Breast epithelium (tissue), 4 donors: ENCODE data around the gene PTTG1IP. TPM values are rescaled to one million over a fixed set of nuclear protein-coding genes. Genes with fewer than 3 reads are reported as not detected.
"Not testable (repeated sequence)": the region's sequence is repeated elsewhere in the genome, so short reads cannot be mapped to it uniquely, and the experiment has no call there.

ENCODE experiments used
- DNase-seq, 2 donors: peaks; one replicate each; pipeline ENCODE4 v3.0.0-alpha.2; 2019; ENCODE audit warnings: low spot score in 2 of 2
- H3K27ac ChIP-seq, 2 donors: fragments of 200-600 bp; sonication (generic) in 1 of 2; one replicate each; pipeline ENCODE4 v1.5.1; 2016 to 2019; ENCODE audit warnings: mild to moderate bottlenecking in 1 of 2
- H3K27me3 ChIP-seq, 2 donors: fragments of 200-600 bp; sonication (generic) in 1 of 2; one replicate each; pipeline versions ENCODE4 v1.5.1 to v1.6.0; 2017 to 2019; ENCODE audit warnings: control low read depth in 1 of 2, mild to moderate bottlenecking in 1 of 2
- H3K36me3 ChIP-seq: fragments of 200-600 bp; one replicate; pipeline ENCODE4 v1.5.1; 2019
- H3K4me1 ChIP-seq, 2 donors: fragments of 200-600 bp; sonication (generic); one replicate each; pipeline ENCODE4 v1.5.1; 2016 to 2019; ENCODE audit warnings: control low read depth in 1 of 2
- H3K4me3 ChIP-seq, 3 donors: fragments of 200-600 bp; sonication (generic); 1 replicate in 2 of 3; 2 replicates in 1 of 3; pipeline ENCODE4 v1.5.1; 2016 to 2019; ENCODE audit warnings: mild to moderate bottlenecking in 3 of 3, moderate library complexity in 2 of 3
- H3K9me3 ChIP-seq, 2 donors: fragments of 200-600 bp; sonication (generic) in 1 of 2; one replicate each; pipeline ENCODE4 v1.5.1; 2016 to 2019; ENCODE audit warnings: control low read depth in 1 of 2
- POLR2A ChIP-seq: fragments of 450-650 bp; IDR thresholded peaks from one replicate; pipeline ENCODE4 v1.6.1; 2016; ENCODE audit warnings: antibody characterized with exemption, mild to moderate bottlenecking, moderate library complexity
- POLR2AphosphoS5 ChIP-seq, 3 donors: sonication (generic); formaldehyde crosslinking; IDR thresholded peaks; one replicate each; pipeline ENCODE4 v1.6.1; 2017; ENCODE audit warnings: antibody characterized with exemption in 3 of 3
- intact Hi-C: fragments of 100-400 bp; cut with DNase I; formaldehyde crosslinking; loops from one replicate; pipeline ENCODE4 v1.15.1; 2023; ENCODE audit warnings: low total_unique reads
- total RNA-seq, 3 donors: library from RNA; depleted of rRNA; stranded (reverse); fragments of >200 nt; gene quantifications; one replicate each; pipeline ENCODE4 v1.1.0, GENCODE V29; 2016
- TF ChIP-seq, protein P1 (sequence below), 3 donors: fragments of 450-650 bp; IDR thresholded peaks; one replicate each; pipeline ENCODE4 v1.5.1; 2016 to 2017; ENCODE audit warnings: antibody characterized with exemption in 3 of 3, mild to moderate bottlenecking in 3 of 3, moderate library complexity in 3 of 3

PTTG1IP gene
- total RNA-seq, 3 donors from 2014 or later = 187 to 351 (median 272) TPM

DNA sequence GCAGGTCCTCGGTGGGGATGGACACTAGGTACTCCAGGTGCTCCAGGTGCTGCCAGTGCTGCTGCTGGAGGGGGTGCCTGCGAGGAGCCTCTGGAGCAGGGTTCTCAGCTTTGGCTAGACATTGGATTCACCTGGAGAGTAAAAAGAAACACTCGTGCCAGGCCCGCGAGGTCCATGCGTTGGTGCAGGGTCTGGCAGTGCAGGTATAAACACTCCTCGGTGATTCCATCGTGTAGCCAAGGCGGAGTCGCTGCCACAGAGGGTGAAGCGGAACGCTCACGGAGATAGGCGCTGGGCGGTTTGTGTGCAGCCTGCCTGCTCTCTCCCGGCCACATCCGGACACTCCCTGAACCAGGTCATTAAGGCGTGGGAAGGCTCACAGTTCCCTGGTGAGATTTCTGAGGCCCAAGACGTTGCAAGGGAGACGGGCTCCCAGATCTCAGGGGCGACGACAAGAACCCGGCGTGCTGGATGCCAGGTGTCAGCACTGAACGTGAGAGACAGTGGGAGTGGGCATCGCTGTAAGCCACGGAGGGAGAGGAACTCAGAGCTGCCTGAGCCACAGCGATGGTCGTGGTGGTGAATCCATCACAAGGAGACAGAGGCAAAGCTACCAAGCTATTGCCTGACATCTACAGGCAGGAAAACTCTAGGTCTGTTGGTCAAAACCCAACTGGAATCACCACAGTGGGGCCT lies 38.4 kb downstream of the PTTG1IP start:
- no peaks in the 10 kb centered on the region for H3K9me3 ChIP-seq
- no peaks in the 10 kb centered on the region for H3K36me3 ChIP-seq
- H3K4me3 ChIP-seq = no peak overlapping the region
- peak in 1 of 2 donors; percentile 46 for DNase-seq
- H3K27me3 ChIP-seq = no peaks in the 10 kb centered on the region
- no peak for TF ChIP-seq POLR2AphosphoS5 (IDR thresholded peaks at IDR 0.05)
- no peak for TF ChIP-seq POLR2A
- TF ChIP-seq, protein P1, sequence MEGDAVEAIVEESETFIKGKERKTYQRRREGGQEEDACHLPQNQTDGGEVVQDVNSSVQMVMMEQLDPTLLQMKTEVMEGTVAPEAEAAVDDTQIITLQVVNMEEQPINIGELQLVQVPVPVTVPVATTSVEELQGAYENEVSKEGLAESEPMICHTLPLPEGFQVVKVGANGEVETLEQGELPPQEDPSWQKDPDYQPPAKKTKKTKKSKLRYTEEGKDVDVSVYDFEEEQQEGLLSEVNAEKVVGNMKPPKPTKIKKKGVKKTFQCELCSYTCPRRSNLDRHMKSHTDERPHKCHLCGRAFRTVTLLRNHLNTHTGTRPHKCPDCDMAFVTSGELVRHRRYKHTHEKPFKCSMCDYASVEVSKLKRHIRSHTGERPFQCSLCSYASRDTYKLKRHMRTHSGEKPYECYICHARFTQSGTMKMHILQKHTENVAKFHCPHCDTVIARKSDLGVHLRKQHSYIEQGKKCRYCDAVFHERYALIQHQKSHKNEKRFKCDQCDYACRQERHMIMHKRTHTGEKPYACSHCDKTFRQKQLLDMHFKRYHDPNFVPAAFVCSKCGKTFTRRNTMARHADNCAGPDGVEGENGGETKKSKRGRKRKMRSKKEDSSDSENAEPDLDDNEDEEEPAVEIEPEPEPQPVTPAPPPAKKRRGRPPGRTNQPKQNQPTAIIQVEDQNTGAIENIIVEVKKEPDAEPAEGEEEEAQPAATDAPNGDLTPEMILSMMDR (IDR thresholded peaks at IDR 0.05) = no peak
- no peak overlapping the region for H3K27ac ChIP-seq
- no peaks in the 10 kb centered on the region for H3K4me1 ChIP-seq
- intact Hi-C loops = no loop called here

DNA sequence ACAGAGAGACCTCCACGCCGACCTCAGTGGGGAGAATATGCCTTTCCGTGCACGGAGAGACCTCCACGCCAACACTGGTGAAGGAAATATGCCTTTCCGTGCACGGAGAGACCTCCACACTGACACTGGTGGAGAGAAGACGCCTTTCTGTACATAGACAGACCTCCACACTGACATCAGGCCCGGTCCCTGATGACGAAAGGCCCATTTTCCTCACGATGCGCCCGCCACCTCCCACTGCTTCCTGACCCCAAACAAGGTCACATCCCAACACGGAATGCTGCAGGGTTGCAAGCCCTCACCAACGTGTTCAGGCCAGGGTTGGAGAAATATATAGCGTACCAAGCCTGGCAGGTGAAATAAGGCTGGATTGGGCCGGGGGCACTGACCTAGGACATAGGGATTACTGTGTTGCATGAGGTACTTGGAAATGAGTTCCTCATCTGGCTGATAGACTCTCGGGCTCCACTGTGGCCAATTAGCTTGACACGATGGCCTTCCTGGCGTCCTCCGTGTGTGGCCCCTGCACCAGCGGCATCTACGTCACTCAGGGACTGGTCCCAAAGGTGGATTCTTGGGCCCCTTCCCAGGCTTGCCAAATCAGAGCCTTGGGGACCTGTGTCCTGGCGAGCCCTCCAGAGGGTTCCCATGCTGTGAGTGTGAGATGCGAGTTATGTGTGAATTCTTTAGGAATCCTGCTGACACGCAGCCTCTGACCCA lies 39.1 kb downstream of the PTTG1IP start:
- Histone ChIP-seq H3K9me3 (no peaks in the 10 kb centered on the region), H3K27ac (no peak overlapping the region), H3K27me3 (no peaks in the 10 kb centered on the region), H3K4me3 (no peak overlapping the region), H3K36me3 (no peaks in the 10 kb centered on the region), H3K4me1 (no peaks in the 10 kb centered on the region)
- intact Hi-C loops = no loop called here
- TF ChIP-seq POLR2A (no peak), POLR2AphosphoS5 (IDR thresholded peaks at IDR 0.05) (no peak)
- TF ChIP-seq, protein P1 (IDR thresholded peaks at IDR 0.05) = no peak
- DNase-seq = peak in 1 of 2 donors; percentile 41

DNA sequence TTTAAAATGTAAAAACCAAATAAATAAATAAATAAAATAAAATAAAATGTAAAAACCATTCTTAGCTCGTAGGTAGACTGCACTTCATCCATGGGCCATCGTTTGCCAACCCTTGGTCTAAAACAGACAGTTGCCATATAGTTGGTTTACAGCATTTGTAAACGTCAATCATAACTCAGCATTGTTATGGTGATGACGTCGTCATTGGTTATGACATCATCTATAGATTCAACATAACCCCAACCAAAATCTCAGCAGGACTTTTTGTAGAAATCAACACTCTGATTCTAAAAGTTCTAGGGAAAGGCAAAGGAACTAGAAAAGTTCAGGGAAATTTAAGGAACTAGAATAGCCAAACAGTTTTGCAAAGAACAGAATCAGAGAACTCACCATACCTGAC lies 39.8 kb downstream of the PTTG1IP start:
- H3K27ac ChIP-seq = no peak overlapping the region
- no peak overlapping the region for H3K4me3 ChIP-seq
- H3K36me3 ChIP-seq = no peaks in the 10 kb centered on the region
- no peaks in the 10 kb centered on the region for H3K27me3 ChIP-seq
- TF ChIP-seq POLR2A (no peak), POLR2AphosphoS5 (IDR thresholded peaks at IDR 0.05) (no peak)
- TF ChIP-seq, protein P1 (IDR thresholded peaks at IDR 0.05) = no peak
- H3K4me1 ChIP-seq = no peaks in the 10 kb centered on the region
- H3K9me3 ChIP-seq = peaks cover 0 to 7% of the 10 kb centered on the region in 2 donors
- intact Hi-C loops = no loop called here
- no peak for DNase-seq

DNA sequence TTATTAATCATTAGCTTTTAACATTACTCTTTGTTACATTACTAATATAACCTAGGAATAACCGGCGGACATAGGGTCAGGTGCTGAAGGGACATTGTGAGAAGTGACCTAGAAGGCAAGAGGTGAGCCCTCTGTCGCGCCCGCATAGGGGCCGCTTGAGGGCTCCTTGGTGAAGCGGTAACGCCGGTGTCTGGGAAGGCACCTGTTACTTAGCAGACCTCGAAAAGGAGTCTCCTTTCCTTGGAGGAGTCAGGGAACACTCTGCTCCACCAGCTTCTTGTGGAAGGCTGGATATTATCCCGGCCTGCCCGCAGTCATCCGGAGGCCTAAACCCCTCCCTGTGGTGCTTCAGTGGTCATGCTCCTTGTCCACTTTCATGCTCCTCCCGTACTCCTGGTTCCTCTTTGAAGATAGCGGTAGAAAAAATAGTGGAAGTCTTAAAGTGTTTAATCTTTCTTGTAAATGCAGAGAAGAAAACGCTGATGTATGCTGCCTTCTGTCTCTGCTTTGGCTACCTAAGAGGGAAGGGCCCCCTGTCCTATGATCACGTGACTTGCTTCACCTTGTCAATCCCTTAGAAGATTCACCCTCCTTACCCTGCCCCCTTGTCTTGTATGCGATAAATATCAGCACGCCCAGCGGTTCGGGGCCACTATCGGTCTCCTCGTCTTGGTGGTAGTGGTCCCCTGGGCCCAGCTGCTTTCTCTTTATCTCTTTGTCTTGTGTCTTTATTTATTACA lies 40.8 kb downstream of the PTTG1IP start:
- H3K27ac ChIP-seq, H3K27me3 ChIP-seq, H3K4me1 ChIP-seq, H3K4me3 ChIP-seq, intact Hi-C loops, H3K36me3 ChIP-seq: not testable (repeated sequence)
- peaks cover 6 to 16% of the 10 kb centered on the region in 2 donors for H3K9me3 ChIP-seq
- peak in 1 of 2 donors; percentile 17 for DNase-seq

DNA sequence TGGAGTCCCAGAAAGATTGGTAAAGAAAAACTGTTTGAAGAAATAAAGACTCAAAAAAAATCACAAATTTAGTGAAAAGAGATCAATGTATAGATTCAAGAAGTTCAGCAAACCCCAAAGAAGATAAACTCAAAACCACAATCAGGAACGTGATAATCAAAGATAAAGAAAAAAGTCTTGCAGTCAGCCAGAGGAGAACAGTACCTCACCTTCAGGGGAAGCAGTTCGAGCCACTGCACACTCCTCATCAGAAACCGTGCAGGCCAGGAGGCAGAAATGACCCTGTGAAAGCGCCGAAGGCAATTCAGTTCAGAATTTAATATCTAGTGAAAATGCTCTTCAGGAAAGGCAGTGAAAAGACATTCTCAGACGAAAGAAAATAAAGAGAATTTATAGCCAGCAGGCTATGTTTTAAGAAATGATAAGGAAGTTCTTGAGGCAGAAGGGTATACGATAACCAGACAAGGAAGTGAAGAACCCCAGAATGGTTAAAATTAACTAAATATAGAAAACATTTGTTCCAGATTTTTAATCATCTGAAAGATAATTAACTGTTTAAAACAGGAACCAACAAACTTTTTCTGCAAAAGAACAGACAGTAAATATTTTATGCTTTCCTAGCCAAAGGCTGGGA lies 42.1 kb downstream of the PTTG1IP start:
- H3K27ac ChIP-seq = no peak overlapping the region
- TF ChIP-seq POLR2A (no peak), POLR2AphosphoS5 (IDR thresholded peaks at IDR 0.05) (no peak)
- TF ChIP-seq, protein P1 (IDR thresholded peaks at IDR 0.05) = no peak
- H3K4me3 ChIP-seq = no peak overlapping the region
- DNase-seq = no peak
- intact Hi-C loops = no loop called here
- no peaks in the 10 kb centered on the region for H3K36me3 ChIP-seq
- H3K4me1 ChIP-seq = no peaks in the 10 kb centered on the region
- peaks cover 13 to 25% of the 10 kb centered on the region in 2 donors for H3K9me3 ChIP-seq
- no peaks in the 10 kb centered on the region for H3K27me3 ChIP-seq
